ENCODE data around the gene IFNL4. TPM values are rescaled to one million over a fixed set of nuclear protein-coding genes. Genes with fewer than 3 reads are reported as not detected.
"Not testable (repeated sequence)": the region's sequence is repeated elsewhere in the genome, so short reads cannot be mapped to it uniquely, and the experiment has no call there.

The IFNL4 gene
- total and polyA plus RNA-seq, 2 of the 13 experiments (the other 11 are each of a cell fraction or from before 2014, with no cell fraction given), result not detected

DNA sequence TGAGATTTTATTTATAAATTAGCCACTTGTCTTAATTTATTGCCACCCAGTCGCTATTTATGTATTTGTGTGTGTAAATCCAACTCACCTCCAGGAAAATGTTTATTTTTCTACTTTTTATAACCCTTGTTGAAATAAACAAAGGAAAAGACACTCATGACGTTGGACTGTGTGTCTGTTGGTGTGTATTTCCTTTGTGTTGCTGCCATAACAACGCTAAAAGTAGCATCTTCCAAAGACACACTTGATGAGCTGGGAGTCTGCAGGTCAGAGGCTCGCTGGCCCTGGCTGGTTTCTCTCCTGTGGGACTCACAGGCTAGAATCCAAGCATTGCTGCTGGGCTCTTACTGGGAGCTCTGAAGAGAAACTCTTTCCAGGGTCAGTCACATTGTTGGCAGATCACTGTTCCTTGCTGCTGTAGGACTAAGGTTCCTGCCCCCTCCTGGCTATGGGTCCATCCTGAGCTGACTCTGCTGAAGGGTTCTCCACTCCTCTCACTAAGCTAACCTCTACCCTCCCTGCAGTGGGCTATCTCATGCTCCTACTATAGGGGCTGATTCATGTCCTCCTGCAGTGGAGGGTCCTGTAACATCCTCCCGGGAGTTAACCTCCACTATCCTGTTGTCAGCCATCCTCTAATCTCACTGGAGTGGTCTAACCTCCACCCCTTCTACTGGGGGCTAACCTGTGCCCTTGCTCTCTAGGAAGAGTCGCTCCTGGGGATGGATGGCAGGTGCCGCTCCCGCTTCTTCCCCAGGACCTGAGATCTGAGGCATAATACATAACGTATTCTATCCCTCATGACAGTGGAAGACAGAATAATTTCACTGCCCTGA is 21.6 kb upstream of the IFNL4 start:
- intact Hi-C loops (cut with micrococcal nuclease; ENCODE audit: unreplicated experiment), result no loop called here
- Histone ChIP-seq H3K9ac (ENCODE audit: insufficient read depth, low read depth, low read length) (no peak overlapping the region), H3K27me3 (ENCODE audit: control insufficient read depth in 1 of 2, insufficient read depth in 2 of 2, low read length in 2 of 2) (no peaks in the 10 kb centered on the region), H3K4me3 (replicated peaks in 1 of 3; ENCODE audit: insufficient read depth in 1 of 3, low read depth in 2 of 3, low read length in 3 of 3) (no peak overlapping the region), H4K20me1 (ENCODE audit: insufficient read depth, low read length) (no peaks in the 10 kb centered on the region), H3K4me1 (ENCODE audit: insufficient read depth, low read length) (no peaks in the 10 kb centered on the region), H3K79me2 (ENCODE audit: insufficient read depth, low read length) (no peaks in the 10 kb centered on the region), H3K9me3 (ENCODE audit: low read length) (no peaks in the 10 kb centered on the region), H3K4me2 (ENCODE audit: low read depth, low read length) (no peak overlapping the region), H2AFZ (ENCODE audit: low read length) (no peak overlapping the region), H3K36me3 (replicated peaks in 1 of 2; ENCODE audit: control insufficient read depth in 1 of 2, insufficient read depth in 2 of 2, low read length in 2 of 2) (no peaks in the 10 kb centered on the region), H3K27ac (ENCODE audit: extremely low read length, insufficient read depth, low read length) (no peak overlapping the region)
- ChIA-PET POLR2A (no interaction called here), CTCF (ENCODE audit: low intra/inter-chr PET ratio, low total read pairs) (no interaction called here)
- in situ Hi-C loops (cut with HindIII; ENCODE audit: extremely low pct_ligation_motif_present, low pct_unique_long_range_greater_than_20kb), result no loop called here
- no peak for ATAC-seq
- 18% methylated on average over 9 of the region's 9 CpGs for WGBS (ENCODE audit: low lambda C conversion rate)
- no TSS peak for BruUV-seq (replicated peaks)
- no peak for FAIRE-seq
- no peak for TF ChIP-seq ZNF432 (CRISPR knock-in tag; IDR thresholded peaks at IDR 0.05; ENCODE audit: borderline replicate concordance)
- no peak for TF ChIP-seq YEATS4 (CRISPR knock-in tag; IDR thresholded peaks at IDR 0.05; ENCODE audit: borderline replicate concordance)
- no peak for TF ChIP-seq TOPORS (CRISPR knock-in tag; IDR thresholded peaks at IDR 0.05)
- TF ChIP-seq IRF1 (CRISPR knock-in tag; IDR thresholded peaks at IDR 0.05; ENCODE audit: low read depth), result no peak
- TF ChIP-seq, protein P1, sequence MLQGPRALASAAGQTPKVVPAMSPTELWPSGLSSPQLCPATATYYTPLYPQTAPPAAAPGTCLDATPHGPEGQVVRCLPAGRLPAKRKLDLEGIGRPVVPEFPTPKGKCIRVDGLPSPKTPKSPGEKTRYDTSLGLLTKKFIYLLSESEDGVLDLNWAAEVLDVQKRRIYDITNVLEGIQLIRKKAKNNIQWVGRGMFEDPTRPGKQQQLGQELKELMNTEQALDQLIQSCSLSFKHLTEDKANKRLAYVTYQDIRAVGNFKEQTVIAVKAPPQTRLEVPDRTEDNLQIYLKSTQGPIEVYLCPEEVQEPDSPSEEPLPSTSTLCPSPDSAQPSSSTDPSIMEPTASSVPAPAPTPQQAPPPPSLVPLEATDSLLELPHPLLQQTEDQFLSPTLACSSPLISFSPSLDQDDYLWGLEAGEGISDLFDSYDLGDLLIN (CRISPR knock-in tag; IDR thresholded peaks at IDR 0.05; ENCODE audit: borderline replicate concordance), result no peak
- no peak for TF ChIP-seq ZNF580 (CRISPR knock-in tag; IDR thresholded peaks at IDR 0.05; ENCODE audit: borderline replicate concordance, low read depth)
- TF ChIP-seq MIER3 (CRISPR knock-in tag; IDR thresholded peaks at IDR 0.05; ENCODE audit: borderline replicate concordance), result no peak
- TF ChIP-seq ZNF44 (CRISPR knock-in tag; IDR thresholded peaks at IDR 0.05), result no peak
- TF ChIP-seq PBX2 (CRISPR knock-in tag; IDR thresholded peaks at IDR 0.05), result no peak
- no peak for TF ChIP-seq ATF7-NPFF (CRISPR knock-in tag; IDR thresholded peaks at IDR 0.05; ENCODE audit: low read depth)
- no peak for DNase-seq (ENCODE audit: low spot score)

DNA sequence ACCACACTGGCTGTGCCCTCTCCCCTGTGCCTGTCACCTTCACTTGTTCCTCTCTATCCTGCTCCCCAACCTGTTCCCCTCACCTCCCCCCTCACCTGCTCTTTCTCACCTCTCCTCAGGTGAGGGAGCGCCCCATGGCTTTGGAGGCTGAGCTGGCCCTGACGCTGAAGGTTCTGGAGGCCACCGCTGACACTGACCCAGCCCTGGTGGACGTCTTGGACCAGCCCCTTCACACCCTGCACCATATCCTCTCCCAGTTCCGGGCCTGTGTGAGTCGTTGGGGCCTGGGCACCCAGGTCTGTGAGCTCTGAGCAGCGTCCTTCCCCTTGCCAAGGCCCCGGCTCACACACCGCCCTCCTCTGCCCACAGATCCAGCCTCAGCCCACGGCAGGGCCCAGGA is 20.7 kb upstream of the IFNL4 start:
- BruUV-seq (replicated peaks); H3K27ac ChIP-seq (ENCODE audit: extremely low read length, insufficient read depth, low read length); FAIRE-seq; H3K9ac ChIP-seq (ENCODE audit: insufficient read depth, low read depth, low read length); POLR2A ChIA-PET; H3K36me3 ChIP-seq (replicated peaks in 1 of 2; ENCODE audit: control insufficient read depth in 1 of 2, insufficient read depth in 2 of 2, low read length in 2 of 2); ATAC-seq; DNase-seq (ENCODE audit: low spot score); H3K9me3 ChIP-seq (ENCODE audit: low read length); H3K4me2 ChIP-seq (ENCODE audit: low read depth, low read length); in situ Hi-C loops (cut with HindIII; ENCODE audit: extremely low pct_ligation_motif_present, low pct_unique_long_range_greater_than_20kb); H3K4me3 ChIP-seq (replicated peaks in 1 of 3; ENCODE audit: insufficient read depth in 1 of 3, low read depth in 2 of 3, low read length in 3 of 3); H3K27me3 ChIP-seq (ENCODE audit: control insufficient read depth in 1 of 2, insufficient read depth in 2 of 2, low read length in 2 of 2); CTCF ChIA-PET (ENCODE audit: low intra/inter-chr PET ratio, low total read pairs); H4K20me1 ChIP-seq (ENCODE audit: insufficient read depth, low read length); H3K4me1 ChIP-seq (ENCODE audit: insufficient read depth, low read length); intact Hi-C loops (cut with micrococcal nuclease; ENCODE audit: unreplicated experiment); H3K79me2 ChIP-seq (ENCODE audit: insufficient read depth, low read length); H2AFZ ChIP-seq (ENCODE audit: low read length): not testable (repeated sequence)
- 45% methylated on average over 9 of the region's 10 CpGs for WGBS (ENCODE audit: low lambda C conversion rate)

All from HepG2 (cell line).